KOPT-K1 (cell line): ENCODE measurements around the gene NACA2.

ENCODE experiments used
- H3K27ac ChIP-seq: fragments of 200-600 bp; sonication (generic); 2 replicates; pipeline ENCODE4 v1.5.1; 2016; ENCODE audit warnings: antibody characterized with exemption, mild to moderate bottlenecking, low read depth, low read length; ENCODE audit not compliant: poor library complexity, severe bottlenecking
- H3K36me3 ChIP-seq: fragments of 200-600 bp; sonication (generic); 2 replicates; pipeline ENCODE4 v1.5.1; 2017; ENCODE audit warnings: antibody characterized with exemption, mild to moderate bottlenecking, low read length, moderate library complexity; ENCODE audit not compliant: insufficient read depth
- H3K9me3 ChIP-seq: fragments of 200-600 bp; sonication (generic); 2 replicates; pipeline ENCODE4 v1.5.1; 2017; ENCODE audit warnings: antibody characterized with exemption, low read length, mild to moderate bottlenecking; ENCODE audit not compliant: insufficient read depth, poor library complexity, severe bottlenecking

The NACA2 gene

DNA sequence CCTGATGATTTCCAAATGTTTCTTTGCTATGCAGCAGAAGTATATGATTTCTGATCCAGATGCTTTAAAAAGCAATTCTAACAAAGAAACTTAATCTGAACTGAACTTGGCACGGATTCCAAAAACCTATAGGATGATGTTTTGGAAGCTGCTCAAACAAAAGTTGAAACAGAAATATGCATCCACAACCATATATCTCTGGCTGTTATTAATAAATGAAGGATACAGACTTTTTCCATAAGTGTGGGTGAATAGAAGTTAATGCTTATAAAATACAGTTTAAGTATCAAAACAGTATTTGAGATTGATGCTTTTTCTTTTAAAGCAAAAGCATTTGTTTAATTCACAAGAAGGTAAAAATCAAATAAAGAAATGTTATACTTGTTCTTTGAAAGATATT is 27.9 kb upstream of the NACA2 start:
- no peaks in the 10 kb centered on the region for H3K36me3 ChIP-seq
- peaks cover 26% of the 10 kb centered on the region for H3K9me3 ChIP-seq
- no peak overlapping the region for H3K27ac ChIP-seq

DNA sequence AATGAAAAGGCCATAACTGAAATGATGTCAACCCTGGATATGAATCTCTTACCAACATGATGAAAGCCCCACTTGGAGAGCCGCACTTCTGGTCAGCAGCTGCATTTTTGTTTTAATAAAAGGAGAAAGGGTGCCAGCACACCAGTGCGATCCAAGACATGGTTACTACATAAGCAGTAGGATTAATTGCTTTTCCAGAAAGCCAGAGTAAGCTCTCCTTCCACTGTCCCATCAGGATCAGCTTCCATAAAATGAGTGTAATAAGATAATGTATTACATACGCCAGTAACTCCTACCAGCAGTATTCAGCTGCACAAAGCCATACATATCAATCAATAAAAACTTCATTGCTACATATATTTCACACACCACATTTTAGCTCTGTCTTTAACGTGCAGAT is 26.3 kb upstream of the NACA2 start:
- no peaks in the 10 kb centered on the region for H3K36me3 ChIP-seq
- peaks cover 26% of the 10 kb centered on the region for H3K9me3 ChIP-seq
- no peak overlapping the region for H3K27ac ChIP-seq

DNA sequence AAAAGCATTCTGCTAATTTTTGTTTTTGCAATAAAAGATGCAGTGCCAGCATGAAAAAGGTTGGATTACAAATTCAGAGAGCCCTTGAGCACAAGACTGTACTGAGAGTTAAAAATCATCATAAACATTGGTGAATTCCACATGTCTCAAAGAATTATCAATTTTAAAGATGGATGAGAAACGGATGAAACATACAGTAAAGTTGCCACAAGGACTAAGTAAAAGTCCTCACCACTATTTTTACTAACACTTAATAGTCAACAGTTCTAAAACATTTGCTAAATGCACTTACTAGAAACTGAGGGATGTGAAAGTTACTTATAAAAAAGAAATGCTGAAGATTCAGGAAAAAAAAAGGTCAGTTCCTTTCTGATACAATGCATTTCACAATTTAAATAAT is 25.8 kb upstream of the NACA2 start:
- Histone ChIP-seq H3K9me3 (peaks cover 26% of the 10 kb centered on the region), H3K36me3 (no peaks in the 10 kb centered on the region), H3K27ac (no peak overlapping the region)

DNA sequence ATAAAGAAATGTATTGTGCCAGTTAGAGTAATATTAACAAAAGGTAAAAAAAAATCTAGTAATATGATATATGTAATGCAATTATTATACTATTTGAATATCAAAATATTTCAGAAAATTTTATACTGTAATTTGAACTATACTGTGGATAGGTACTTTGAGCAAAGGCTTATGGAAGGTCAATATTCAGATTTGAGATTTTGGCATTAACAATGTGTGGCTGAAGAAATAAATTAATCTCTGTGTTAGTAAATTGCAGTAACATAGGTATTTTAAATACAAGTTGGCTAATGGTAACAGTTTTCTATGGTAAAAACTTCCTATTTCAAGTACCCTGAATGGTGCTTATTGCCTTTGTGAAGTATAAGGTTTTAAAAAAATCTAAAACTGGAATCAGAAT is 23.2 kb upstream of the NACA2 start:
- H3K27ac ChIP-seq = no peak overlapping the region
- H3K36me3 ChIP-seq = no peaks in the 10 kb centered on the region
- H3K9me3 ChIP-seq = peaks cover 5% of the 10 kb centered on the region

DNA sequence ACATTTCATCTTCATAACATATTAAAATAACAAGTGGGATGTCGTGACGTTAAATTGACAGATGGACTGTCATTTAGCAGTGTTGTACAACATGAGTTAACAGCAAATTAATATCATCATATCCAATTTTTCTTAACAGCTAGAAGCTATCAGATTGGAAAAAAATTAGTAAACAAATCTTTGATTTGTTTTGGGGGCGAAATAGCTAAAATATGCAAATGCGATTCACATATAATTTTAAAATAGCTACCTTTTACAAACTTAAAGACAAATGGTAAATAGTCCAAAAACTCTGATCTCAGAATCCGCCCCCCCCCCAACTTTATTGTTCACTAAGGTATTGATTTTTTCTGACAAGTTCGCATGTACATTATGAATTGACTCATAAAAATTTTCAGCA is 20.3 kb upstream of the NACA2 start:
- Histone ChIP-seq H3K9me3 (no peaks in the 10 kb centered on the region), H3K36me3 (no peaks in the 10 kb centered on the region), H3K27ac (no peak overlapping the region)

DNA sequence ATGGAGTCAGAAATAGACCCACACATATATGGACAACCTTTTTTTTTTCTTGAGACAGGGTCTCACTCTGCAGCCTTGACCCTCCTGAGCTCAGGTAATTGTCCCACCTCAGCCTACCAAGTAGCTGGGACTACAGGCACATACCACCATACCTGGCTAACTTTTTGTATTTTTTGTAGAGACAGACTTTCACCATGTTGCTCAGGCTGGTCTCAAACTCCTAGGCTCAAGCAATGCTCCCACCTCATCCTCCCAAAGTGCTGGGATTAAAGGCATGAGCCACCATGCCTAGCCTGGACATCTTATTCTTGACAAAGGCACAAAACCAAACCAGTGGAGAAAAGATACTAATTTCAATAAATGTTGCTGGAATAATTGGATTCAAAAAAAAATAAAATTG is 14.7 kb upstream of the NACA2 start:
- Histone ChIP-seq H3K9me3 (no peaks in the 10 kb centered on the region), H3K36me3 (no peaks in the 10 kb centered on the region), H3K27ac (no peak overlapping the region)

DNA sequence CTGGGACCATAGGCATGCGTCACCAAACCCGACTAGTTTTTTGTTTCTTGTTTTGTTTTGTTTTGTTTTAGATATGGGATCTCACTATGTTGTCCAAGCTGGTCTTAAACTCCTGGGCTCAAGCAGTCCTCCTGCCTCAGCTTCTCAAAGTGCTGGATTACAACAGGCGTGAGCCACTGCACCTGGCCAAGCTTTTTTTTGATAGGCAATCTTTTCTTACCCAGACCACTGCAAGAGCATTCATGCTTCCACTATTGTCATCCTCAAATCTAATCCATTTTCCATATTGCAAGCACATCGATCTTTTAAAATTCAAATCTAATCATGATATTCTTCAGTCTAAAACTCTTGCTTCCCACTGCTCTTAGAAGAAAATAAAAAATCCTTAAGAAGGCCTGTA is 10.3 kb upstream of the NACA2 start:
- Histone ChIP-seq H3K27ac (no peak overlapping the region), H3K36me3 (no peaks in the 10 kb centered on the region), H3K9me3 (no peaks in the 10 kb centered on the region)

DNA sequence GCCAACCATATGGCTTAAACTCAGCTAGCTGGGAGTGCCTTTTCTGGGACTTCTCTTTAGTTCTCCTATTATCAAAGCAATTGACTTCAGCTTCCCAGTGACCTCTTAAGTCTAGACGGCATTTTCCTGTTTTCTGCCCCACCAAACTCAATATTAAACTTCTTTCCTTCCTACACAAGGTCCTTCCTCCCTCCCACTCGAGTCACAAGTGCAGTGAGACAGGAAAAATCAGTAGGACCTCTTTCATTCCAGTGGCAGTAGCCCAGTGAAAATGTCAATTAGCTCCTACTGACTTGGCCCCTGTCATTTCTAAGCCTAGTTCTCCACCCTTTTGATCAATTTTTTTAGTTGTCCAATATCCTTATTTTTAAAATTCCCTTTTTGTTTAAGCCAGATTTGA is 9.6 kb upstream of the NACA2 start:
- H3K36me3 ChIP-seq = no peaks in the 10 kb centered on the region
- no peak overlapping the region for H3K27ac ChIP-seq

DNA sequence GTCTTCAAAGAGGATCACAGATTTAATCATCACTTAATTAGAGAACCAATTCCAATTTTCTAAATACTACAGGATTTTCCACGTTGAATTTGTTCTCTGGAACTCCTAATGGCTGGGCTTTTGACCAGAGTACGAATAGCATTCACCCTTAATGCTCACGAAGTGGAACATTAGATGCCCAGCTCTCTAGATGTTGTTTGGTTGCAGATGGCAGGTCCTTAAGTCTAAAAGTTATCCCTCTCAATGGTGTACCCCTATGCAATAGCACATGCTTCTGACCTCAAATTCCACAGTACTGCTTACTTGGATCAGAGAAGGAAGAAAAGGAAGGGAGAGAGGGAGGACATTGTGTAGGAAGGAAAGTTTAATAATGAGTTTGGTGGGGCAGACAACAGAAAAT is 8.6 kb upstream of the NACA2 start:
- no peaks in the 10 kb centered on the region for H3K9me3 ChIP-seq
- no peaks in the 10 kb centered on the region for H3K36me3 ChIP-seq
- no peak overlapping the region for H3K27ac ChIP-seq

More for the DNA sequence above, 9.6 kb upstream of the NACA2 start:
- no peaks in the 10 kb centered on the region for H3K9me3 ChIP-seq

DNA sequence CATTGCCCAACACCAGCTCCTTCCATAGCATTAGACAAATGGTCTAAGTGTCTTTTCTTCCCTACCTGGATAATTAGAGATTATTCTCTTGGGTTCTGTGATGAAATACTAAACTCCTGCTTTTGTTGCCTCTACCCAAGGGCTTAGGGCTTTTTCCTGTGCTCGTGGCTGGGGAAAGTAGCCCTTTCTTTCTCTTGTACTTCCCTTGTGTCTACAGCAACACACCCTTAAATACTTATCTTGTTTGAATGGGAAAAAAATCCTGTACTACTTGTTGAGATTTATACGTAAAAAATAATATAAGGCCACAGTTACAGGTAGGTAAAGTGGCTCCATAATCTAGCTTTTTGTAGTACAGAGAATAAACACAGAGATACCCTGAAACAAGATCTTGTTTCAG is 7.0 kb upstream of the NACA2 start:
- Histone ChIP-seq H3K9me3 (no peaks in the 10 kb centered on the region), H3K27ac (no peak overlapping the region), H3K36me3 (no peaks in the 10 kb centered on the region)

DNA sequence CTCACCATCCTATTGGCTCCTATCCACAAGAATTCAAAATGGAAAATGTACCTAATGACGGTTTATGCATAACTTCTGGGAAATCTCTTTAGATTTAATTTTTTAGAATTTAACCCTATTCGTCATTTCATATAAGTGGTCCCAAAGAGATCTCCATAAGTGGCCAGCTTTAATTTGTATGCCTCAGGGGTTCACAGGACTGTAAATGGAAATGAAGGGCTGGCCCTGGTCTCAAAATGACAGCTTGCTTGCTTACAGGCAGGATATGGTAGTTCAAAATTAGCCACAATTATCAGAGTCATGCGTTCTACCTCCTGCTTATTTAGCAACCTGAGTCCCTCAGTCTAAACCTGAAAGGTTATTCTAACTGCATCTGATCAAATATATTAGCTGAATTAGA is 6.6 kb upstream of the NACA2 start:
- Histone ChIP-seq H3K36me3 (no peaks in the 10 kb centered on the region), H3K27ac (no peak overlapping the region), H3K9me3 (no peaks in the 10 kb centered on the region)

DNA sequence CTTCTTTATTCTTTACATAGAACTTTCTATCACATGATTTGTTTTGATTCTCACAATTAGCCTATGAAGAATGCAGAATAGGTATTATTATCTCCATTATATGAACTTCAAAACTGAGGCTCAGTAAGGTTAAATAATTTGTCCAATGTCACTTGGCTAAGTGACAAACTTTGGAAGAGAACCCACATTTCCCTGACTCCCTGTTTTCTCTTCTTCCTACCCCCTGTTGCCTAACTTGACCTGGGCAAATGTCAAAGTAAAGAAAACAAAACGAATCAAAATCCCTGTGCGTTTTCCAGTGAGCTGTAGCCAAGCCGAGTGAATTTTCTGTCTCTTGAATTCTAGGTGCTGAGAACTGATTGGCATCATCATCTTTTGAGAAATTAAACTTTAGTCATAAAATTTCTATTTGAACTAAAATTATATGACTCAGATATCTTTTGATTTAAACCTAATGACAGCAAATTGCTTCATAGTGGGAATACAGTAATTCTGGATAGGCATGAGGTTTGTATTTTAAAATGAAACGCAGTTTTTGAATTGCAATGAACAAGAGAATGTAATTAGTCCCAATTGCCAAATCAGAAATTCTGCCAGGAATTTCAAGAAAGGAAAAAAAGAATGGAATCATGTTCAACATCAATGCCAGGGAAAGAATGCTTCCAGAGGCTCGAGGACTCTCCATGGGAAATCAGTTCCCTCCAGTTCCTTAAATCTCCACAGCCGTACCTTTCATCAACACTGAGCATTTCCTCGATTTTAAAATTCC is 4.6 kb upstream of the NACA2 start:
- no peaks in the 10 kb centered on the region for H3K36me3 ChIP-seq
- H3K9me3 ChIP-seq = no peaks in the 10 kb centered on the region

DNA sequence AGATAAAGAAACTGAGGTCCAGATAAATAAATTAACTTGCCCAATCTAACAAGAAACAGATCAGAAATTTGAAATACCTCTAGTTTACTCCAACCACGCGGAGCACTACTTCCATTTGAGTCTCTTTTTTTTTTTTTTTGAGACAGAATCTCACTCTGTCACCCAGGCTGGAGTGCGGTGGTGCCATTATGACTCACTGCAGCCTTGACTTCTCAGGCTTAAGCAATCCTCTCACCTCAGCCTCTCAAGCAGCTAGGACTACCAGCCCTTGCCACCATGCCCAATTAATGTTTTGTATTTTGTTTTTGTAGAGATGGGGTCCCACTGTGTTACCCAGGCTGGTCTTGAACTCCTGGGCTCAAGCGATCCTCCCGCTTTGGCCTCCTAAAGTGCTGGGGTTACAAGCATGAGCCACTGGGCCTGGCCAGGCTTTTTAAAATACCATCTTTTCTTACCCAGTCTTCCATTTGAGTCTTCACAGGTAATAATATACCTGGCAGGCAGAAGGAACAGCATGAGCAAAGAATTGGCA is 3.3 kb upstream of the NACA2 start:
- no peaks in the 10 kb centered on the region for H3K36me3 ChIP-seq
- no peak overlapping the region for H3K27ac ChIP-seq
- H3K9me3 ChIP-seq = no peaks in the 10 kb centered on the region

More for the DNA sequence above, 4.6 kb upstream of the NACA2 start:
- H3K27ac ChIP-seq = no peak overlapping the region

DNA sequence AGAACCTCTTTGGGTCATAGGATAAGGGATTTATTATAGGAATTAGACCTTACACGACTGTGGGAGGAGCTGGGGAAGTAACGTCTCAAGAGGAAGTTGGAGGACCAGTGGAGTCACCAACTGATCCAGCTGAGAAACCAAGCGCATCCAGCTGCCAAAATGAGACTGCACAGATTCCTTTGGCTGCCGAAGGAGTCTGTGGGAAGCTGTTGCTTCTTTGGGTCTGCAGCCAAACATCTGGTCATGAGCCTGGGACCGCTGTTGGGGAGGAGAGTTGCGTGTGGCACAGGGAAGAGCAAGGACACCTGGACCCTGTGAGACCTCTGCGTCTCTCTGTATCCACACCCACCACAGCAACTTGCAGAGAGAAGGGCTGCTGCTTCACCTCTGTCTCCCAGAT is 2.4 kb upstream of the NACA2 start:
- Histone ChIP-seq H3K36me3 (no peaks in the 10 kb centered on the region), H3K27ac (no peak overlapping the region), H3K9me3 (no peaks in the 10 kb centered on the region)

DNA sequence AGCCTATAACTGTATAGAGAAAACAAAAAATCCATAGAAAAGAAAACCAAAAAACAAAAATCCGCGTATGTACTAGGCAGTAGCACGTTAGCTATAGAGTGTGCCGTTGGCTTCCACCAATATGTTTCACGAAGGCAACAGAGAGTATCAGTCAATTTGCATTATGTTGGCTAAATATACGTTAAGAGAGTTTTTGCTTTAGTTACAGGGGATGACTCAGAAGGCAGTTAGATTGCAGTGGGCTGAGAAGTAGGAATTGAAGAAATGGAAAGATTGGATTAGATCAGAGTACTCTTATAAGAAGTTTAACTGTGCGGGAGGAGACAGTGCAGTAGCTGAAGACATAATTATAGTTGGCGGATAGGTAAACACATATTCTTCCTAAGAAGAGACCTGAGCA is 911 bp upstream of the NACA2 start:
- no peaks in the 10 kb centered on the region for H3K36me3 ChIP-seq
- no peak overlapping the region for H3K27ac ChIP-seq
- no peaks in the 10 kb centered on the region for H3K9me3 ChIP-seq

DNA sequence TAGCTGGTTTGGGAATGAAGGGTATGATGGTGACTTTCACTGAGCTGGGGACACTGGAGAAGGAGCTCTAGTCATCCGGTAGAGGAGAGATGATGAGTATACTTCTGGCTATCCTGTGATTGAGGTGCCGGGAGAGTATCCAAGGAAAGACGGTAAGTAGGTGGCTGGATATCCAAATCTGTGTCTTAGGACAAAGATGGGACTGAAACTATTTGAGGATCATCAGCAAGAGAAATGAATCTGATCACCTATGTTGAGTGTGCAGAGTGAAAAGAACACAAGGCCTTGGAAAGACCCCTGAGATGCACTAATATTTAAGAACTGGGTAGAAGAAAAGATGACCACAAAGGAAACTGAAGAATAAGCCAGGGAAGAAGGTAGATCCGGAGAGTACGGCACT is 1.0 kb downstream of the NACA2 start:
- Histone ChIP-seq H3K9me3 (no peaks in the 10 kb centered on the region), H3K27ac (no peak overlapping the region), H3K36me3 (no peaks in the 10 kb centered on the region)
